Measurements from ENCODE around the gene SAT1.

Gene SAT1

GRCh38 chrX:23779025-23779424 lies 3.9 kb upstream of the SAT1 start:
- DNase-seq = no peak

DNA sequence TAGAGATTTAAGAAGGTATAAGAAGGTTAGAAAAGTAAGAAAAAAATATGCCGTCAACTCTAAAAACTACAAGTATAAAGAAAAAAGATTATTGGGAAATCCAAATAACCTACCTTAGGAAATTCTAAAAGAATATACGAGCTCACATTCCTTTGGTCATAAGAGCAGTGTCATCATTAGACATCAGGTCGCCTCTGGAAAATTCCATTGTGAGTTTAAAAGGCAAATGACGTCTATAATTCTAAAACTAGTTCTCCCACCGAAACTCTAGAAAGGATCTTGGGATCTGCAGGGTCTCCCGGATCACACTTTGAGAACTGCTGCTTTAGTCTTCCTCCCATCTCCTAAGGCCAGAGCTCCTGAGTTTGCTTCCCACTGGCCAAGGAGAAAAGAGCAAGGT lies 518 bp upstream of the SAT1 start:
- DNase-seq = no peak

DNA sequence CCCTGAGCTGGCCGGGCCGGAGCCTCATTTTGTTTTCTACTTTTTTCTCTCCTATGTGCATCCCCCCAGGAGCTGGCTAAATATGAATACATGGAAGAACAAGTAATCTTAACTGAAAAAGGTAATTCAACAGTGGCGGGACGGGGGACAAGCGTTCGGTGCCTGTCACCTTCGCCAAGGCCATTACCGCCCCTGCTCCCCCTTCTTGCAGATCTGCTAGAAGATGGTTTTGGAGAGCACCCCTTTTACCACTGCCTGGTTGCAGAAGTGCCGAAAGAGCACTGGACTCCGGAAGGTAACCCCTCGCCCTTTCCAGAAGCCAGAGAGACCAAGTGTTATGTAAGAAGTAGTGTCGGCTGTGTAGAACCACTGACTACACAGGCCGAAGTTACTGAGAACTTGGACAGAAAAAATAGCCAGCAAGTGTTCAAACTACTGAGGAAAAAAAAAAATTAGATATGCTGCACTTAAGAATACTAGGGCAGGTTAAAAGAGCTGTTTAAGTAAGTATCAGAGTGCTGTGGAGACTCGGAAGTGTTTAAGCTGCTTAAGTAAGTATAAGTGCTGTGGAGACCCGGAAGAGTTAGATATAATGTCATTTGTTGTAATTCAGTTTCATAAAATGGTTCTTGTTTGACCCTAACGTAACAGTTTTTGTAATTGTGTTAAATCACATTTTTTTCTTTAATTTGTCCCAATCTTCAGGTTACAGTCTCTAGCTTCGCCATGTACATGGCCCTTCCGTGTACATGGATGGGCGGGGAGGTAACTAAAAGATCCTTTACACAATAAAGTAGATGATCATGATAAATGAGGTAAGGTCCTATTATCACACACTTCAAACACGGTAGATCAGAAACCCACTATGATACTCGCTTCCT lies 856 bp downstream of the SAT1 start:
- no peak for DNase-seq

GRCh38 chrX:23784470-23785331 lies 1.7 kb downstream of the SAT1 start:
- no peak for DNase-seq

DNA sequence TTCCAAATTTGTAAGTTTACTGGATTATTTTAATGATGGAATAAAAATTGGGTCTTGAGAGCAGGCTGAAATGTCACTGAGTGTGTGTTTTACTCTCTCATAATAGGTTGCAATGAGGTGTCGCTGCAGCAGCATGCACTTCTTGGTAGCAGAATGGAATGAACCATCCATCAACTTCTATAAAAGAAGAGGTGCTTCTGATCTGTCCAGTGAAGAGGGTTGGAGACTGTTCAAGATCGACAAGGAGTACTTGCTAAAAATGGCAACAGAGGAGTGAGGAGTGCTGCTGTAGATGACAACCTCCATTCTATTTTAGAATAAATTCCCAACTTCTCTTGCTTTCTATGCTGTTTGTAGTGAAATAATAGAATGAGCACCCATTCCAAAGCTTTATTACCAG lies 2.6 kb downstream of the SAT1 start:
- no peak for DNase-seq

DNA sequence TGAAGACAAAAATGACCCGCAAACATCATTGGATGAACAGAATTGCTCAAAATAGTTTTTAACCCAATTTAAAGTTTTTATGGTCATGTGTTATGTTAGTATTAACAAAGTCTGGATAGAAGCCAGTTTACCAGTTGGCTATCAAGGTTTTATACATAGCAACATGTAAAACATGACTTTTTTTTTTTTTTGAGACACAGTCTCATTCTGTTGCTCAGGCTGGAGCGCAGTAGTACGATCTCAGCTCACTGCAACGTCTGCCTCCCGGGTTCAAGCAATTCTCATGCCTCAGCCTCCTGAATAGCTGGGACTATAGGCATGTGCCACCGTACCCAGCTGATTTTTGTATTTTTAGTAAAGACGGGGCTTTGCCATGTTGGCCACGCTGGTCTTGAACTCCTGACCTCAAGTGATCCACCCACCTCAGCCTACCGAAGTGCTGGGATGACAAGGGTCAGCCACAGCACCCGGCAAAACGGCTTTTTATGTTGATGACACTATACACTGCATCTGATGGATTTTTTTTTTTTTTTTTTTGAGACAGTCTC lies 3.4 kb downstream of the SAT1 start:
- DNase-seq = no peak

GRCh38 chrX:23787745-23788118 lies 4.8 kb downstream of the SAT1 start:
- DNase-seq = no peak

GRCh38 chrX:23788521-23788920 lies 5.5 kb downstream of the SAT1 start:
- DNase-seq = no peak

- DNase-seq = no peak
Measured at GRCh38 chrX:23788946-23789345, 6.0 kb downstream of the SAT1 start.

- no peak for DNase-seq
Measured at GRCh38 chrX:23789386-23790154, 6.6 kb downstream of the SAT1 start.

- no peak for DNase-seq
Measured at GRCh38 chrX:23790155-23790497, 7.2 kb downstream of the SAT1 start.

DNA sequence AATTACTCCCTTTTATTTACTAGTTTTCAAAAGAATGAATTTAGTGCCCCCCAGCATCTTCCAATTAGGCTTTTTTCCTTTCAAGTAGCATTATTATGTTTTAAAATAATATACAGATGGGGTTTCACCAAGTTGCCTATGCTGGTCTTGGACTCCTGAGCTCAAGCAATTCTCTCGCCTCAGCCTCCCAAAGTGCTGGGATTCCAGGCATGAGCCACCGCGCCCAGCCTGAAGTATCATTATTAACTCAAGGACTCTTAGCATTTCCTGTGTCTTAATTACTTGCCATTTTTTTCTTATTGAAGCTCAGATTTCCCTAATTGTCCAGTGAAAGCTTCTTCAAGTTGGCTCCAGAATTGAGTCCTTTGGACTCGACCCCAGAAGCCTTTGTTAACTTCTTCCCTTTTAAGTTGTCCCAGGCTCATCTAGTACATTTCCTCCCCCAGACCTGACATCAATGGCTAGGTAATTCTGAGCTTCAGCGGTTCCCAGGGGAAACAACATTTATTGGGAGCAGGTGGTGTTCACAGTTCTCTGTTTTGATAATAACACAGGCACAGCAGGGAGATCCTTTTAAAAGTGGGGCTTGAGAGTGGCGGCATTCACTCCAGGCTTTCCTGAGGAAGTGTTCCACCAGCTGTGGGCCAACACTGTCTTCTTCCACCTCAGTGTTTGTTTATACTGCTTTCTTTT lies 10.0 kb downstream of the SAT1 start:
- DNase-seq = no peak

DNA sequence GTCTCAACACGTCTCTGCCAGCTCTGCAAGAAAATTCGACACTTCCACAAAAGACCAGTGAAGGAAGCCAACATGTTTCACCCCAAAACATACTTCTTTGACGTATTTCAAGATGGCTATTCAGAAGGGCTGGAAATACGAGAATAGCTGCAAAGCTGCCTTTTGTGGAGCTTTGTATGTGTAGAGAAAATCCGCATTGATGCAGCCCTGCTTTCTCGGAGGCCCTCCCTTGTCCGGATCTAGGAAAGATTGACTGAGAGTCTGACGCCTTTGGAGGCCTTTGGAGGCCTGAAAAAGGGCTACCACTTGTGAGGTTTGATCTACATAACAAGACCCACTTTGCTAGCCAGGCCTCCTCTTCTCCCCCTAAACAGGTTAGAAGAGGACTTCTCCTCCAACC lies 12.2 kb downstream of the SAT1 start:
- no peak for DNase-seq

DNA sequence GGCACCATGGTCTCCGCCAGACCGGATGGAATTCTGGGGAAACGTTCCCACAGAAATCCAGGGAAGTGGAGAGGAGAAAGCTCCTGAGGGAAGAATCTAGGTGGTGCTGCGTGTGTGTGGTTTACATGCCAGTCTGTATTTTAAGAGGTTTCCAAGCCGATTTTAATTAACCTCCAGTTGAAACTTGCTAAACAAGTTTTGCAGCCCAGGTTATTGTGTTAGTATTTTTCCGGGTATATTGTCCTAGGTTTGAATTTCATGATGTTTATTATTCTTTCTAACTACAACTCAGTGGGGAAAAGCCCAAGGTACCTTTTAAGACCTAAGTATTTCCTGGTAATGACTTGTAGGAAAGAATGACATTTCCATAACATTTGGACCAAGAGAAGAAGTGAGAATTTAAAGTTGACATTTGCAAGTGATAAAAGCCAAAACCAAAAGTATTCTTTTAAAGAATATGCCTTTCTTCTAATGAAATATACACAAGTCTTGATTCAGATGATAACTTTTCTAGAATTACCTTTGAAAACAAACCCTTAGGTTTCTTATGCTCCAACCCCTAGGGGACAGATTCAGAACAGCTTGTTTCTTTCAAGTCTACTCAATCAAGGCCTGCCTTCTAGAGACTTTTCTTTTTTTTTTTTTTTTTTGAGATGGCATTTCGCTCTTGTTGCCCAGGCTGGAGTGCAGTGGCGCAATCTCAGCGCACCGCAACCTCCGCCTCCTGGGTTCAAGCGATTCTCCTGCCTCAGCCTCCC lies 14.6 kb downstream of the SAT1 start:
- no peak for DNase-seq

DNA sequence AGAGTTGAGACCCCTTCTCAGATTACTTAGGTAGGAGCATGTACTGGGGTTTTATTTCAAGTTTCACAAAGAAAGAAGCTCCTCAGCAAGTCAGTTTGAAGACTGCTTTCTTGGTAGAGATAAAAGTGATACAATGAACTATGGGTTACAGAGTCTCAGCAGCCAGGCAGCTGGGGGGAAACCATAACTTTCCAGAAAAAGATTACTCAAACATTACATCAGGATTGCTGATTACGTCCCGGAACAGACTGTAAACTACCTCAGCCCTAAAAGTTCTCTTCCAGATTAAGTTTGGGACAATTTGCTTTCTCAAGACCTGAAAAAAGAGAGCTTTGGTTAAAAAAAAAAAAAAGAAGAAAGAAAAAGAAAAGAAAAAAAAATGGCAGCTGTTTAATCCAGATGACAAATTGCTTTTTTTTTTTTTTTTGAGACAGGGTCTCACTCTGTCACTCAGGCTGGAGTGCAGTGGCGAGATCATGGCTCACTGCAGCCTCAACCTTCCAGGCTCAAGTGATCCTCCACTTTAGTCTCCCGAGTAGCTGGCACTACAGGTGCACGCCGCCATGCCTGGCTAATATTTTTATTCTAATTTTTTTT lies 16.6 kb downstream of the SAT1 start:
- DNase-seq = no peak

DNA sequence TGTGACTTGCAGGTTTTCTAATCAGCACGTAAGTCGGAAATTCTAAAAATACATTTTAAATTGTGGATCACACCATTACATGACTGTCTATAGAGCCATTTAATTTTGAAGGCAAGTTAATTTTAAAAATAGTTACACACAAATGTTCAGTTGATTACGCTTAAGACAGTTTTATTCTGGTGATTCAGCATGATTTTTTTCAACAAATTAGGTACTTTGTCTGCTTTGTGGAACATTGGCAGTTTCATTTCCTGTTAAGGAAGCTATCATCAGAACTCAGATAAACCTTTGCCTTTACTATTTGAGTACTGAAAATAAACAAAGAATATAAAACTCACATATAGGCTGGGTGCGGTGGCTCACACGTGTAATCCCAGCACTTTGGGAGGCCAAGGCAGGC lies 19.5 kb downstream of the SAT1 start:
- no peak for DNase-seq

DNA sequence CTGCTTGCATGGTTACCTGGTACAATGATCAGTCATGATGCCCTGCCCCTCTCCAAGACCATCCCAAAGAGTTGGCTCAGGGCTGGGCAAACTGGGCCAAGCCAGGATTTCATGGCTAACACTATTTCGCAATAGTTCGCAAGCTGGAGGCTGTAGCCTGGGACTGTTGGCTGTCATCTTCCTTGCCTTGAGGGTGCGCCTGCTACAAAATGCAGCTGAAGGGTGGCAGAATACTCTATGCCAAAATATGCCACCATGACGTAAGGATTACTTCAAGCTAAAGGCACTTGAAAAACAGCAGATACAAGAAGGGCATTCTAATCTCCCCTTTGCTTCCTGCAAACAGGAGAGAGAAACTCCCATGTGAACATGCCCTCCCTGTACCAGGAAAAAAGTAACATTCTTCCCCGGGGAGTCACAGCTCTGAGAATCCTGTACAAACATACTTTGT lies 21.0 kb downstream of the SAT1 start:
- DNase-seq = no peak

DNA sequence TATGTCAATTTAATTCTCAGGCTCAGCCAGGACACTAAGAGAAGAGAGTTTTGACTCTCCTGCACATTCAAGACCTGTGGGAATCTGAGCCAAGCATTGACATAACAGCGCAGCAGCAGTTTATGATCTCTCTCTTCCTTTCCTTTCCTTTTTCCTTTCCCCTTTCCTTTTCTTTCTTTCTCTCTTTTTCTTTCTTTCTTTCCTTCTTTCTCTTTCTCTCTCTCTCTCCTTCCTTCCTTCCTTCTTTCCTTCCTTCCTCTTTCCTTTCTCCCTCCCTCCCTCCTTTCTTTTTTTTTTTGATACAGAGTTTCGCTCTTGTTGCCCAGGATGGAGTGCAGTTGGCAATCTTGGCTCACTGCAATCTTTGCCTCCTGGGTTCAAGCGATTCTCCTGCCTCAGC lies 21.6 kb downstream of the SAT1 start:
- no peak for DNase-seq

DNA sequence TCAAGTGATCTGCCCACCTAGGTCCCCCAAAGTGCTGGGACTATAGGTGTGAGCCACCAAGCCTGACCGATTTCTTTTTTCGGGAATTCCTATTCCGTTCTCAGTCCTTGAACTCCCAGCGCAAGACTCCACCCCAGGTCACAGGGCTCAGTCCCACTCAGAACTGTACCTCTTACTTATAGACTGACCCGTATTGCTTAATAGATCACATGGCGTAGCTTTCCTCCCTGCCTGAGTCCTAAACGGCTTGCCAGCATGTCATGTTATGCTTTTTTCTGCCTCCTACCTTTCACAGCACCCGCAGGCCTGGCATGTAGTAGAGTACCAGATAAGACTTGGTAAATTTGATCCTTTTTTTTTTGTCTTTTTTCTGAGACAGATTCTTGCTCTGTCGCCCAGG lies 22.4 kb downstream of the SAT1 start:
- DNase-seq = no peak

DNA sequence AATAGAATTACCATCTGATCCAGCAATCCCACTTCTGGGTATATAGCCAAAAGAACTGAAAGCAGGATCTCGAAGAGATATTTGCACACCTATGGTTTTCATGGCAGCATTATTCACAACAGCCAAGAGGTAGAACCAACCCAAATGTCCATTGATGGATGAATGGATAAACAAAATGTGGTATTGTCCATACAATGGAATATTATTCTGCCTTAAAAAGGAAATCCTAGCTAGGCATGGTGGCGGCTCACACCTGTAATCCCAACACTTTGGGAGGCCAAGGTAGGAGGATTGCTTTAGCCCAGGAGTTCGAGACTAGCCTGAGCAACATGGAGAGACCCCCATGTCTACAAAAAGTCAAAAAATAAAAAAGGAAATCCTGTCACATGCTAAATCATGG lies 27.3 kb downstream of the SAT1 start:
- no peak for DNase-seq

DNA sequence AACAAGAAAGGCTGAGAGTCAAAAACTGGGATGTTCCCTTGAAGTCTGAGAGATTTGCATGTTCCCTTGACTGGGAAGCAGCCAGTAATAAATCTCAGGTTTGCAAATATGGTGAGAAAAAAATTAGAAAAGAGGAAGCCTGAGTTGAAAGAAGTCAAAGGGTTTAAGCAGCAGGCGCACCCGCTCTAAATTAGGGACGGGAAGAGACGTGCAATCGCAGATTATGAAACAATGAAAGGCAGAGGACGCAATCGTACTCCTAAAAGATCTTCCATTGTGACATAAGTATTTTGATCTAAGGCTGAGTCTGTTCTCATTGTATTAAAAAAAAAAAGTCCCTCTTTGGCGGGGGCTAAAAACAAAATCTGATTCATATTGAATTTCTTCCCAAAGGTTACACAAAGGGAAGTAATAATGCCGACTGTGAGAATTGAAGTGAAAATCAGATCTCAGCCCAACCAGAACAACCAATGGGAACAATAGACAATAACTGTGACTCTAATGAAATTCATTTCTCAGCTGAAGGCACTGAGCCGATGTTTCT lies 28.2 kb downstream of the SAT1 start:
- DNase-seq = no peak

All from stimulated activated CD4-positive, alpha-beta T cell treated with anti-CD3 and anti-CD28 coated beads, Interleukin-4, amount 100 ng/mL, for 1 hour (primary cell).